ENCODE data around the gene HYAL1.
A peak's percentile ranks its signal among the peaks of the same experiment; 100 is the strongest.
"Not testable (repeated sequence)": the region's sequence is repeated elsewhere in the genome, so short reads cannot be mapped to it uniquely, and the experiment has no call there.

The HYAL1 gene

DNA sequence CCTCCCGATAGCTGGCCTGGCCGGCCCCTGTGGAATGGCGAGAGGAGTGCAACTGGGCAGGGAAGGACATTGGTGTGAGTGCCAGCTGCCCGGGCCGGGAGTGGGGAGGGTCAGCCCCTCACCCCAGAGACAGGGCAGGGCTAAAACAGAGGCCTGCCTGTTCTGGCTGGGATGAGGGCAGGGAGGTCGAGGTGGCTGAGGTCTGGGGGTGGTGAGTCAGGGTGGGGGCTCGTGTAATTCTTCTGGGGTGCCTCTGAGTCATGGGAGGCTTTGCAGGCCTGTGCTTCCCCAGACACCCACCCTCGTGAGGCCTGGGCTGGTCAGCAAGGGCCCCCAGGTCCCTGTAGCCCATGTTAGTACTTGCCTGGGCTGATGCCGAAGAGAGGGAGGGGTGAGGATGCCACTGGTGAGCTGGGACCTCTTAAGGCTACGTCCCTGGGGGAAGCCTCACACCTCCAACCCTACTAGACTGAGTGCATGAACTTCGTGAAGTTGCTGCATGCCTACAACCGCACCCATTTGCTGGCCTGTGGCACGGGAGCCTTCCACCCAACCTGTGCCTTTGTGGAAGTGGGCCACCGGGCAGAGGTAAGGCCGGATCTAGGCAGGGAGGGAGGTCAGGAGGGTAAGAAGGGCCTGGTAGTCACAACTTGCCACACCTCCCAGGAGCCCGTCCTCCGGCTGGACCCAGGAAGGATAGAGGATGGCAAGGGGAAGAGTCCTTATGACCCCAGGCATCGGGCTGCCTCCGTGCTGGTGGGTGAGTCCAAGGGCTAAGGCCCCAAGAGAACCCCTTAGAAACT, 32.8 kb downstream of the HYAL1 start:
- no peak for DNase-seq

DNA sequence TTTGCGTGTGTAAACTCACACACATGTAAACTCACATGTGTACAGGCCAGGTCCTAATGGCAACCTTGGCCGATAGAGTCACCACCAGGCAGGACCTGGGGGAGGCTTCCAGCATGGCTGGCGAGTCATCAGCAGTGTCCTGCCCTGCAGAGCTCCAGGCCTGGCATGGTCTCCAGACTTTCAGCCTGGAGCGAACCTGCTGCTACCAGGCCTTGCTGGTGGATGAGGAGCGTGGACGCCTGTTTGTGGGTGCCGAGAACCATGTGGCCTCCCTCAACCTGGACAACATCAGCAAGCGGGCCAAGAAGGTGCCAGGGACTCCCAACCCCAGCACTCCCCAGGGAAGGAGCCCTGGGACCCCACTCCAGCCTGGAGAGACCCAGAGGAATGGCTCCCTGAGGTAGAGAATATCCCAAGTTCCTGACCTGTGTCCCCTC, 33.4 kb downstream of the HYAL1 start:
- no peak for DNase-seq

DNA sequence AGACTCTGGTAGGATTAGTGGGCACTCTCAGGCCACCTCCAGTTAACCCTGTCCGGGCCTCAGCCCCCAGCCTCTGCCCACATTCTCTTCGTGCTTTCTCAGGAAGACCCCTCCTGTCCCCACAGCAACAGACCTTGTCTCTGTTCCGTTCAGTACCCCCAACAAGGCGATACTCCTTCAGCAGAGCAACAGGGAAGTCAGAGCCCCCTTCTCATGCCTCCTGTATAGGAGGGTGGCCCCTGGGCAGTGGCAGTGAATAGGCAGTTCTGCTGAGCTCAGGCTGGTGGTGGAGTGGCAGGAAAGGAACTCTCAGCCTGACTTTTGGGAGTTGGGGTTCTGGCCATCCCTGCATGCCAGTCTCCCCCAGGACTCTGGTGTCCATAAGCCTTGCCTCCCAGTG, 33.9 kb downstream of the HYAL1 start:
- no peak for DNase-seq

DNA sequence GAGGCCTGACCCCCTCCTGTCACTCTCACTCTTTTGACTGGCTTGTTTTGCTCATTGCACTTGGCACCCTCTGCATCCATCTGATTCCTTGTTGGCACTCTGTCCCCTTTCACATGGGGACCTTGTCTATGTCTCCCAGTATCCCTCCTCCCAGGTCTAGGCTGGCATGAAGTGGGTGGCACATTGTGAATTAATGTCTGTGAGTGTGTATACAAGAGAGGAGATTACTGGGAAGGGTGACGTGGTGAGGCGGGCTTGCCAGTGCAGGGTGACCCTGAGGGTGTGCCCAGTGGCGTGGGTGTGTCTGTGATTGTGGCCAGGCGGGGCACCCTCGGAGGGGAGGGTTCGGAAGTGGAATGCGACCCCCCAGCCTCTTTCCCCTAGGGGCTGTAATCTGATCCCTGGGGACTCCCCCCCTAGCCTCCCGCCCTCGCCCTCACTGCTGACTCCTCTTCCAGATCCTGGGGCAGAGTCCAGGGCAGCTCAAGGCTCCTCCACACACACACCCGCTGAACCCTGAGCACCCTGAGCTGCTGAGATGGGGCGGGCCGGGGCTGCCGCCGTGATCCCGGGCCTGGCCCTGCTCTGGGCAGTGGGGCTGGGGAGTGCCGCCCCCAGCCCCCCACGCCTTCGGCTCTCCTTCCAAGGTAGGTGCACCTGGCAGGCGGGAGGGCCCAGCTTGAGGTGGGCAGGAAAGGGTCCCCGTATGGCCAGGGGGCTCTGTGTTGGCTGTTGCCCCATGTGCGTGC, 34.5 kb downstream of the HYAL1 start, which contains the start of gene SEMA3B:
SEMA3B (plus strand) TSS at position 445 of the 749 bp plus-strand sequence; CDS start at position 539, 94 bp downstream.
- DNase-seq: no peak

DNA sequence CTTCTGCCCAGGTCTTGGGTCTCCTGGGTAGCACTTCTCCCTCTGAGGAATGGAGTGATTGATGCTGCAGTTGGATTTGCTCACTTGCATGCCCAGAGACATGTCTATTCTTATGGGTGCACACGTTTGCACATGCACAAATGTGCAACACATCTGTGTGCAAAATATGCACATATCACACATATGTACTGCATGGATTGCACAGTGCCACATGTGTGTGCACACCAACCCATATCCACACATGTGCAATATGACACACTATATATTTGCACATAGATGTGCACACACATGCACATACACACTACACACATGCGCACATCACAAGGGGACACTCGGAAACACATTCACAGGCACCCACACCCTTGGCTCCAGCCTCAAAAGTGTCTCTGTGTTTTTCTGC, 35.1 kb downstream of the HYAL1 start:
- no peak for DNase-seq

DNA sequence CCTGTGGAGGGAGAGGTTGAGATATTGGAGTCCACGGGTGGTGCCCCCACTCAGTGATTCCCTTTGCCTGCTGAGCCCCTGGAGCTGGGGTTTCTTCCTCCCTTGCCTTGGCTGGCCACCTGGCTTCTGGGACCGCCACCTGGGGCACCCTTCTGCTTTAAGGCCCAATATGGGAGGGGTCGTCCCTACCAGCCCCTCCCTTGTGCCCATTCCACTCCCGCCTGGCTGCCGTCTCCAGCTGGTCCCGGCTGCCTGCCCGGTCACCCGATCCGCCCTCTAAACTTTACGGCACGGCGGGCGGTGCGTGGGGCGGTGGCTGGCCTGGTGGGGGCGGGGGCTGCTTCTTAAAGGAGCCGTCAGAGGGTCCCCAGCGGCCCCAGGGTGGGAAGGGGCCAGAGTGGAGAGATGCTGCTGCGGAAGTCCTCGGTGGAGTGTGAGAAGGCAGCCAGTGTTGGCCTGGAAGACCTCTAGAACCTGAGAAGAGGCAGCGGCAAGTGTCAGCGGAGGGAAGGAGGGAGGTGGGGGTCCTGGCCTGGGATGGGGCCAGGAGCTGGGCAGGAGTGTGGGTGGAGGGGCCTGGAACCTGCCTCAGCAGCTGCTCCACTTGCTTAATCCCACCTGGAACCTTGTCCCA, 36.0 kb downstream of the HYAL1 start:
- no peak for DNase-seq

DNA sequence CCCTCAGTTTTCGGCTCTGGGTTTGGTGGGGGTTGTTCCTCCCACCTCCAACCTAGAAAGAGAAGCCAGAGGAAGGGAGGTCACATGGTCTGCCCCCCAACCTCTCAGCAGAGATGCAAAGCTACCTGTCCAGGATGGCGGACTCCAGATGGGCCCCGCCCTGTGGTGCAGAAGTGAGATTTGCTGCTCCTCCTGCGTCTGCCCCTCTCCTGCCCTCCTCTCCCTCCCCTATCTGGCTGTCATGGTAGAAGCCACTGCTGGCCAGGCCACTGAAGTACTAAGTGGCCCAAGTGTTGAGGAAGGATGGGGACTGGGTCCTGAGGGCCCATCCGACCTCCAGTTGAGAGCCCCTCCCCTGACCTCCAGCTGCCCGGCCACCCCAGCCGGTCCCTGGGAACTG, 36.5 kb downstream of the HYAL1 start:
- DNase-seq: no peak

DNA sequence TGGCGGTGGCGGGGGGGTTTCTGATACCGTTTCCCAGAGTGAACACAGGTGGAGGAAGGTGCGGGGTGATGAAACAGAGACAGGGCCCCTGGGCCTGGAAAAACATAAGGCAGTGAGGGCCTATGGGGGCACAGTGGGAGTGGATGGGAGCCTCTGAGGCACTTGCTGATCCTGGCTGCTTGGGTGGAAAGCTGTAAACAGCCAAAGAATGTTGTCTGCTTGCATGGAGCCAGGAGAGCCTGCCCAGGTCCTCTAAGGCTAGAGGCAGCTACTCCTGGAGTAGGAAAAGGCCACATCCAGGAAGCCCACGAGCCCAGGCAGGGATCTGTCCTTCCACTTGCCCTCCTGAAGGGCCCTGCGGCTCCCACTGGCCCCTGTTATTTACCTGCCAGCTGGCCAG, 37.4 kb downstream of the HYAL1 start:
- no peak for DNase-seq

DNA sequence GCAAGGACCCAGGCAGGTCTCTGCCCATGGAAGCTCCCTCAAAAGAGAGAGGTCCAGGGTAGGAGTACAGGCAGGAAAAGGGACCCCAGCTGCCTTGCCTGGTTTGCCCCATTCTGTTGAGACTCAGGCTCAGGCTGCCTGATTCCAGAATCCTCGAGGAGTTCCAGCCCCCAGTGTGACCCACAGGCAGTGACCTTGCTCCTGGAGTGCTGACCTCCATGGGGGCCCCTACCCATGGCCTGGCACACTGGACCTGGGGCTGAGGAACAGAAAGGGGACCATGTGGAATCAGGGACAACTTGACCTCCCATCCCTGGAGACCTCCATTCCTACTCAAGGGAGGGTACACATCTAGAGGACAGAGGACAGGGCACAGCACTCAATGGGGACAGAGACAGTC, 37.8 kb downstream of the HYAL1 start:
- DNase-seq: no peak

DNA sequence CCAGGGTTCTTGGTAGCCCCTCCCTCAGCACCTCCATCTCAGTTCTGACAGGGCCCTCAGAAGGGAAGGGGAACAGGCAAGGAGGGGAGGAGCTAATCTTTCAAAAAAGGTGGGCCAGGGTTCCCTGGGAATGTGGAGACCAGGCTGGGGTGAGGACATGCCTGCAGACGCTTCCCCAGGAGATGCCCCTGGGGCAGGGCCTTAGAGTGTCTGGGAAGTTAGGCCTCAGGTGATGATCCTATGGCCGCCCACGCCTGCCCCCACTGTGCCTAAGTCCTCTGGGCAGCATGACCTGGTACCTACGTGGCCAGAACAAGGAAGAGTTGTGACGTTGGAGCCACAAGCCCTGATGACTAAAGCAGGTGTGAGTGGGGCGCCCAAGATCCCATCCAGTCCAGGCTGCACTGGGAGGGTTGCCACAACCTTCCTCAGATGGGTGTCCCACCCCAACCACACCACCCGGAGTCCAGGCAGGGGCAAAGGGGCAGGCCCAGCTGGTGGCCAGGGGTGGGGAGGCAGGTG, 38.3 kb downstream of the HYAL1 start:
- no peak for DNase-seq

DNA sequence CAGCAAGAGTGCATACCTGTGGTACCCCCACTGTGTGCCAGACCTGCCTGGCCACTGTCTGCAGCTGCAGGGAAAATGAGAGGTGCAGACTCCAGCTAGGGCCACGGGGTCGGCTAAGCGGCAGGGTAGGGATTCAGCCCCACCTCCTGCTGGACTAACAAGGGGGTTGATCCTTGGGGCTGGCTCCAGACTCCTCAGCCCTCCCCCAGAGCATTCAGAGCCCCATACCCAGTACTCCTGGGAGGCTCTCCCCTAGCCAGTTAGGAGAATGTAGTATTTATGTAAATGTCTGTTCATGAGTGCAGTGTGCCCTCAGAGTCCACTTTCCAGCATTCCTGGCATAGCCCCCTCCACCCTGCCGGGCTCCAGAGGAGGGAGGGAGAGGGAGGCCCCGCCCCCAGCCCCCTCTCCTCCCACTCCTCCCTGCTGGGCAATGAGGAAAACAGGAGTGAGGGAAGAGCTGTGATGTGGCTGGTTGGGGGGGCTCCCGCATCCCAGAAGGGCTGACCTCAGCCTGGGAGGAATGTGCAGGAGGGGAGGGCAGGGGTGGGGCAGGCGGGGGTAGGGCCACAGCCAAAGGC, 38.9 kb downstream of the HYAL1 start:
- DNase-seq: no peak

DNA sequence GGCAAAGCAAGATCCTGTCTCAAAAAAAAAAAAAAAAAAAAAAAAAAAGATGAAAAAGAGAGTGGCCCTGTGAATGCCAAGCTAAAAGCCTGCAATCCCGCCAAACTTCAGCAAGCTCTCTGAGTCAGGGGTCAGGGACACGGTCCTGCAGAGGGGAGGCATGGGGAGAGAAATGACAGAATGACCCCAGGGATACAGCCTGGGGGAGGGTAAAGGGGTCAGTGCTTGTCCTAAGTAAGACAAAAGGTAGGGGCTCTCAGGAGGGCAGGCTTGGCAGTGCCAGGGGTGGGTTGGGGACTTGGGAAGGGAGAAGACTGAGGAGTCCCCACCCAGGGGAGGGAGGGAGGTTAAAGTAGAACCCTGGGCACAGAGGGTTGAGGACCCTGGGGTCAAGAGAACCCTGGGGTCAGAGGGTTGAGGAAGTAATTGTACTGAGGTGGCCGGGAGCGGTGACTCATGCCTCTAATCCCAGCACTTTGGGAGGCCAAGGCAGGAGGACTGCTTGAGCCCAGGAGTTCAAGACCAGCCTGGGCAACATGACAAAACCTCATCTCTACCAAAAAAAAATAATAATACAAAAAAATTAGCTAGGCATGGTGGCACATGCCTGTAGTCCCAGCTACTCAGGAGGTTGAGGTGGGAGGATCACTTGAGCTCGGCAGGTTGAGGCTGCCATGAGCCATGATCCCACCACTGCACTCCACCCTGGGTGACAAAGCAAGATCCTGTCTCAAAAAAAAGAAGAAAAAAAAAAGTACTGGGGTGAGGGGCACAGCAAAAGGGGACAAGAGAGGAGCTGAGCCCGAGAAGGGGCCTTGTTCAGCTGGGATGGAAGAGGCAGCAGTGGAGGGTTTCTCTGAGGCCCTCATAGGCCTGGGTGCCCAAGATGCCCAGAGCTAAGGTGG, 39.6 kb downstream of the HYAL1 start:
- DNase-seq: no peak

DNA sequence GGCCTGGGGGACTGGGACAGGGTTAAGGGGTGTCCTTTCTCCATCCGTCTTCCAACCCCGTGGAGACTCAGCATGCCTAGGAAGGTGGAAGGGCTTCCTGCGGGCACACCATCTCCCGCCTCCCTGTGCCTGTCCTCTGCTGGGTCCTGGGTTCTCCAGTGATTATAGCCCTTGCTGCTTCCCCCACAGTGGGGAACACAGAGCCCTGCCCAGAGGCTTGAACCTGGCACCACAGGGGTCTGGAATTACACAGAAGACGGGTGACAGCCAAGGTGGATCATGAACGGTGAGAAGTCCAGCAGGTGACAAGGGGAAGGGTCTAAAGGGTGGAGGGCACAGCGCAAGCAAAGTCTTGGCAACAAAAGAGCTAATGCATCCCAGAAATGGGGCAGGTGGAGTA, 40.6 kb downstream of the HYAL1 start:
- DNase-seq: no peak

DNA sequence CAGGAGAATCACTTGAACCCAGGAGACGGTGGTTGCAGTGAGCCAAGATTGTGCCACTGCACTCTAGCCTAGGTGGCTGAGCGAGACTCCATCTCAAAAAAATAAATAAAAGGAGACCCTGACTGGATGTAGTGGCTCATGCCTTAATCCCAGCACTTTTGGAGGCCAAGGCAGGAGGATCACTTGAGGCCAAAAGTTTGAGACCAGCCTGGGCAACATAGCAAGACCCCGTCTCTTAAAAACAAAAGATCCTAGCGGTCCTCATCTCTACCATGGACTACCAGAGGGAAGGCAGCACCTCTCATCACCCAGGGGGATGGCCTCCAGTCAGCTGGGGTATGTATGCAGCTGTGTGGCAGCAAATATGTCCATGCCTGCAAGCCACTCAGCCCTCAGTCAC, 41.2 kb downstream of the HYAL1 start:
- not testable (repeated sequence) for DNase-seq

DNA sequence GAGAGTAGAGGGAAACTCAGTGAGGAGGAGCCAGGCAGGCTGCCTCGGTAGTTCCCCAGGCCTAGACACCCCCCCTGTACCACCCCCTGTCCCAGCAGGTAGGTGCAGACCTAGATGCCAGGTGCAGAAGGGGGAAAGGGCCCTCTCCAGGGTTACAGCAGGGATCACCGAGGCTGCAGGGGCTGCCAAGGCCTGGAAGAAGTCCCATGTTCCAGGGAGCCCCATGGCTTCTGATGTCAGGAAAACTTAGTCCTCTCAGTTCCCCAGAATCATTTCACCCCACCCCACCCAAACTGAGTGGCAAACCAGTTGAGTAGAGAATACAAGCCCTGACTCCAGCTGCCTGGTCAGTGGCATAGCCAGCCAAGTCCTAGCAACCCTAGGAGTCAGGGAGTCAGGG, 41.9 kb downstream of the HYAL1 start:
- DNase-seq: no peak

DNA sequence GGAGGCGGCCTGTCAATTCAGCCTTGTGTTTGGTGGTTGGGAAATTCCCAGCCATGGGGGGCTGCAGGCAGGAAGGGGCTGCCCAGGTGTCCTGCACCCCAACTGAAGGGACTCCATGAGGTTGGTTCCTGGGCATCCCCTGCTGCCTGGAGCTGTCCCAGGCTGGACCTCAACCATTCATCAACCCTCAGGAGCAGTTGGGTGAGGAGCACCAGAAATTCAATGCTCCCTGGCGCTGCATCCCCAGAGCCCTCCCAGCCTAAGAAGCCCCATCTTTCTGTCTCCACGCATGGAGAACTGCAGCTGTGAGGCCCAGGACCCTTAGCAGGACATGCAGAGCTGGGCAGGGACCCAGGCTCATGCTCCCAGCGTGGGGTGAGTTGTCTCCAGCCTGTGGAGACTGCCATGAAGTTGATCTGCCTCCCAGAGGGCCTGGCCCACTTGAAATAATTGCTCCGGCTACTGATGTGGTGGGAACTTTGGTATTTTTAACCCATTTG, 42.4 kb downstream of the HYAL1 start:
- DNase-seq: no peak

DNA sequence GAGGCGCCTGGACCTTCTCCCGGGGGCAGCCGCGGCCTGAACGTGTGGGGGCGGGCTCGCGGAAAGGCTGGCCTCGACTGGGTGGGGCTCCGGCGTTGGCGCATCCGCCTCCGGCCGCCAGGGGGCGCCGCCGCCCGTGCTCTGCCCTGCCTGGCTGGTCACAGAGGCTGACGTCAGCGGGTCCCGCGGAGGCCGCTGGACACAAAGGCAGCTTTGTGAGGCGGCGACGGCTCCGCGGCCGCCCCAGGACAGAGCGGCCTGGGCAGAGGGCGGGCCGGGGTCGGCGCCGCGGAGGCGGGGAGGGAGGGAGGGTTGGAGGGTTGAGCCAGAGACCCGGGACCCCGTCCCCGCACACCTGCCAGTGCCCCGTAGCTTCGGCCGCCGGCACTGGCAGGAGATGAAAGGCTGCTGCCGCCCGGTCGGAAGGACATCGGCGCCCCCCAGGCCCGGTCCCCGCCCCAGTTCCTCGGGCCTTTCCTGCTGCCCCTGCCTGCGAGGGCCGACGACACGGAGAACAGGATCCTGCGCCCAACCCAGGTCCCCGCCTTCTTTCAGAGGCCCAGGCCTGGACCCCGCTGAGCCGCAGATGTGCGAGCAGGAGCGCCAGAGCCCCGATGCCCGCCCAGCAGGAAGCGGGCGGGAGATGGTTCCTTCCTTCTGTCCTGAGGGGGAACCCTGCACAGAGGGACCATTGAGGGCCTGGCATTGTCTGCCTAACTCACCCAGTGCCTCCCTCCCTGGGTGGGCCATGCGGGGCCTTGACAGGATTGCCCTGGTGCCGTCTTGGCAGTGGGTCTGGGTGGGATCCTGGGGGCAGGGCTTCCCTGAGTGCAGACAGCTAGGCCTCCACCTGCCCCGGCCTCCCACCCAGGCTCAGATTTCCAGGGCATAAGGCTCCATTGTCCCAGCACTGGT, 43.1 kb downstream of the HYAL1 start:
- DNase-seq: peak; percentile 57

DNA sequence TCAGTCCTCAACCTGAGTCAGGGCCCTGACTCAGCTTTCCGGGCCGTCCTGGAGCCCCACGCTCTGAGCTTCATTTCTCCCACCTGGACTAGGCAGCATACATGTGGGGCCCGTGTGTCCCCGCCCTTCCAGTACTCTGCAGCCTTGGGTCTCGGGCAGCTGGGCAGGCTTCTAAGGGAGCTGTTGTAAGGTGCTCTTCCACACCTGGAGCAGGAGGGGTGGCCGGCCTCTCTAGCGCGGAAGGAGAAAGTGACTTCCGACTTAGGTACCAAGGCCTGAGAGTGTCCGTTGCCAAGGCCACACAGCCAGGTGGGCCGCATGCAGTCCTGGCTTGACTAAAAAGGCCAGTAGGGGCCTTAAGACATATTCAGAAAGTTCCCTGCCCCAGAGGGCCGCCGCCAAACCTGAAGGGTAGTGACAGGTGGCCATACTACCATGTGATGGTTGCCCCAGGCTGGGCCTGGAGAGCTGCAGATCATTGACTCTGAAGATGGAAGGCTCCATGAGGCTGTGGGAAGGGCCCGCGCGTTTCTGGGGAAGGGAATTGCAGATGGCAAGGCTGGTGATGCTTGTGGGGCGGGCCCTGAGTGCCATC, 43.8 kb downstream of the HYAL1 start:
- DNase-seq: no peak

DNA sequence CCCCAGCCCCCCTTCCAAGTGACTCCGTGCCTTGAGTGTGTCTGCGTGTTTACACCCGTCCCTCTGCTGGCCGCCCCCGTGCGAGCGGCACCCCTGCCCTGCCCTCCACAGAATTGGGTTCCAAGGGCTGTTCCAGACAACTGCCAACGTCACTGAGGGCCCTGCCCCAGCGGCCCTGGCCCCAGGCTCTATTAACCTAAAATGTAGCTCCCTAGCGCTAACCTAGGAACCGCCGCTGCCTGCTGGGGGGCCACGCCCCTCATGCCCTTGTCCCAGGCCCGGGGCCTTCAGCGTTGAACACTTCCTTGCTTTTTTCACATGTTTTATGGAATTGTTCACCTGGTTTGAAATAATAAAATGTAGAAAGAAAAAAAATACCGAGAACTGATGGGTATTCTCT, 44.4 kb downstream of the HYAL1 start:
- no peak for DNase-seq

DNA sequence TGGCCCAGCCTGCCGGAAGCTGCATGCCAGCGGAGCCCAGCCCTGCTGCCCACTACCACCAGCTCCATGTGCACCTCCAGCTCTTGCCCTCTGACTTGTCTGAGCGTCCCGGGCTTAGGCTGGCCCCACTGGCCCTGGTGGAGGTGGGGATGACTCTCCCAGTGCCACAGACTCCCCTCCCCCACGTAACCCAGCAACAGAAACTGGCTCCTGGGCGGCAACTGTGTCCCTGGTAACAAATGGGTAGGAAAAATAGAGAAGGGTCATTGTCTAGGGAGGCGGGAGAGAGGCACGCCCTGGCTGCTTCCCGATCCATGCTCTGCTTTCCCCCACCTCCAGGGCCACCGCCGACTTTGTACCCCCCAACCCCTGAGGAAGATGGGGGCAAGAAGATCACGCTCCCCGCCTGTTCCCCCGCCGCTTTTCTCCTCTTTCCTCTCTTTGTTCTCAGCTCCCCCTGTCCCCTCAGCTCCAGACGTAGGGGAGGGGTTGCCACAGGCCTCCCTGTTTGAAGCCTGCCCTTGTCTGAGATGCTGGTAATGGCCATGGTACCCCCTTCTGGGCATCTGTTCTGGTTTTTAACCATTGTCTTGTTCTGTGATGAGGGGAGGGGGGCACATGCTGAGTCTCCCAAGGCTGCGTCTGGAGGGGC, 45.2 kb downstream of the HYAL1 start:
- DNase-seq: no peak
